Measurements from ENCODE around the gene USP35.
"Not testable (repeated sequence)": the region's sequence is repeated elsewhere in the genome, so short reads cannot be mapped to it uniquely, and the experiment has no call there.

The USP35 gene

DNA sequence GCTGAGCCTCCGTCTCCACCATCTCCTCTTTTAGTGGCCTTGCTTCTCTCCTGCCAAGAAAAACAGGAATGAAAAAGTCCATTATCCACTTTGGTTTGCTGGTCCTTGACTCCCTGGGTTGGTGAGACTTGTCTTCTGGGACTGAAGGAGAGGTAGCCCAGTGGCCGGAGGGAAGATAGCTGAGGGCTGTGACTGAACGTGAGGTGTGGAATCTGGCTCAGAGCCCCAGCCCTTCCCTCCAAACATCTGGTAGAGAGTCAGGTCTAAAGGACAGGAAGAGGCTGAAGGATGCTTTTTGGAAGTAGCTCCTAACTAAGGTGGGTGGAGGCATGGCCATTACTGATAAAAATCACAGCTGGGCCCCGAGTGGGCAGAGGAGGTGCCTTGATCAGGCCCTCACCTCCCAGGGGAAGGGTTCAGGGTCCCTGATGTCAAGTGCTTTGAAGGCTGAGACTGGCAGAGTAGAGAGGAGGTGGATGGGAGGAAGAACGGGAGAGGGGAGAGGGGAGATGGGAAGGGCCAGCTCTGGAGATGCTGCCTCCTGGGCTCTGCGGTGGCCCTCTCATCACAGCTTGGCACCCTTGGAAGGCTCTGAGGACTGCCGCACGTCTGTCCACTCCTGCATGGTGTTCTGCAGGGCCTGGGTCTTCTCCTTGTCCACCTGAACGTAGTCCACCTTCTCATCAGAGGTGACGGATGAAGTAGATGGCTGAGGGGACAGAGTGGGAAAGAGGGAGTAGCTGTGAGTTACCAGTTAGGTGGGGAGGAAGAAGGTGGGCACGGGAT, 30.2 kb downstream of the USP35 start:
- DNase-seq, result no peak

DNA sequence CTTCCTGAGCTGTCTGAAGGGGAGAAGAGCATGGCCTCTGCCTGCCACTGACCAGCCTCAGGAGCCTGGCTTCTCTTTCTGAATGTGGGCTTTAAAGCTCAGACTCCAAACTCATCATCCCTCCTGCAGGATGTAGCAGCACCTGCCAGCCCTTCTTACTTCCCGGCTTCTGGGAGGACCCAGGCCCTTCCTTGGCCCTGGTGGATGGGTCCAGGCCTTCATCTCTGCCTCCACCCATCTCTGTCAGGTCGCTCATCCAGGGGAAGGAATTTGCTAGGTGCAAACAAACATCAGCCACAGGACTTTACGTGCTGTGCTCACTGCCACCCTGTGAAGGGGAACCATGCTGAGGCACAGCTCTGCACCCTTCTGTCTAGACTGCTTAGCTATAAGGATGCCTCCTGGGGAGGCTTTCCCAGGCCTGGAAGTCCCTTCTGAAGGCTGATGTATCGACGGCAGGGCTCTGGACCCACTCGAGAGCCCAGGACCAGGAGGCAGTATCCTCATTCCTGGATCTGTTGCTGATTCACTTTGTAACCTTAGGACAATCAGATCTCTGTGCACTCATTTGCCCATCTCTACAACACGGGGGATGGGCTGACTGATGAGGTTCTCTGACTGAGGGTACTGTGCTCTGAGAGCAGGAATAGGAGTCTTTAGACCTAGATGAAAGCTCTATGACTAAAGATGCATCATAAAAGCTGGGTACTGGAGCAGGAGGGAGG, 30.9 kb downstream of the USP35 start:
- no peak for DNase-seq

DNA sequence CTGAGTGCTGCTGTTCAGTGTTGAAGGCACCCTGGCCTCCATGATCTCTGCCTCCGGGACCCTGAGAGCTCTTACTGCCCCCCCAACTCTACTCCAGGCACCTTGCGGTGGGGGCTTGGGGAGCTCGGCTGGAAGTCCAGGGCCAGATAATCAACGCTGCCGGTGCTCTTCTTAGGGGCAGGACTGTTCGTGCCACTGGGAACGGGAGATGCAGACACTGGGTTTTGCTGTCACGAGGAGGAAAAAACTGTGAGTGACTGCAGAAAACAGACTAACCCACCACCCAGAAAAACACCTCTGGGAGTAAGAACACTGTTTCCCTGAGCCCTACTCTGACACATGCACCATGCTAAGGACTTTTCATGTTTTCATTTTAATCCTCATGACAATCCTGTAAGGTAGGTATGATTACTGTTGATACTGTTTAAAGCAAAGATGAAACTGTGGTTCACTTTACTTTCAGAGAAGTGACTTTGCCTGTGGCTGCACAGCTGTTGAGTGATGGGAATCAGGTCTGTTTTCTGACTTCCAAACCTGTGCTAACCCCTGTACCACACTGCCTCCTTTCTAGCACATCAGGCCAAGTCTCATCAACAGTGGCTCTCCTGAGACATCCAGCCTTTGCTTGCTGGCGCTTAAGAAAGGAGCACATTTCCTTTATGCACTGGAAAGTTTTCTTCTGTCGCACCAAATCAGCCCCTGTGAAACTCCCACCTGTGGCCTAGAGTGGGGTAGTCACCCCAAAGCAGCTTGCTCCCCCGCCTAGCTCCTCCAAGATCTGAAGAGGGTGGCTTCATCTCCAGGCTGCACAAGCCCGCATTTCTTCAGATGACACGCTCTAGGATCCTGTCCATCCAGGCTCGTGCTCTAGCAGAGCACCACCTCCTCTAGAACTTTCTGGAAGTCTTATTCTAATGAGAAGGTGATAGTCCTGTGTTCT, 31.8 kb downstream of the USP35 start:
- DNase-seq, result no peak

DNA sequence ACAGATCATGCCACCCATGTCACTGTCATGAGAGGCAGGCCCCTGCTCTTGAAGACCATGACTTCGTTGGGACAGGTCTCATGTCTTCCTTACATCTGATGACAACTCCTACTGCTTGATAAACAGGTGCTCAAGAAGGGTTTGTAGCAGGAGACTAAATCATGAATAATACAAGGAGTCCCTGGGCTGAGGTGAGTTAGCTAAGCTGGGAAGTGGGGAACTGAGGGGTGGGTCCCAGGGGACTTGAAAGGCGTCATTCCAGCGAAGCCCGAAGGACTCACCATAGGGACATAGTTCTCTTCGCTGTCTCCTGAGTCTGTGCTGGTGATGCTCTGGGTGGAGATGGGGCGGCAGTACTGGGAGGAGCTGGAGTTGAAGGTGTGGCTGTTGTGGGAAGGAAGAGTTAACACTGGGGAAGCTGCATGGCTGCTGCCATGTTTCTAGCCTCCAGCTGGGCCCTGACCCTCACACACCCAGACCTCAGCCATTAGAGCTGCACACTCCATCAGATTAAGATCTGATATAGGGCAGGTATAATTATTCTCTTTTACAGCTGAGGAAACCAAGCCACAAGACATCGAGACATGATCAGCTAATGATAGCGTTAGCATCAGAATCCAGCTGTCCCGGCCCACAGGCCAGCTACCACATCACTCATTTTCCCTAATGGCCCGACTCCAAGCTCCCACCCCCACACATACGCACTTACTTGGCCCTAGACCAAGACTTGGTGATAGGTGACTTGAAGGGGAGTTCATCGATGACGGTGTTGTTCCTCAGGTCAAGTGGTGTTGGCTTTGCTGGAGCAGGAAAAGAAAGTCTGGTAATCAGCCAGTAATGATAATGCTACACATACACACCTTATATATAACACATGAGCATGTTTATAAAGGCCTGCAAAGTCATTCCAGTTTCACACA, 32.9 kb downstream of the USP35 start:
- DNase-seq, result no peak

DNA sequence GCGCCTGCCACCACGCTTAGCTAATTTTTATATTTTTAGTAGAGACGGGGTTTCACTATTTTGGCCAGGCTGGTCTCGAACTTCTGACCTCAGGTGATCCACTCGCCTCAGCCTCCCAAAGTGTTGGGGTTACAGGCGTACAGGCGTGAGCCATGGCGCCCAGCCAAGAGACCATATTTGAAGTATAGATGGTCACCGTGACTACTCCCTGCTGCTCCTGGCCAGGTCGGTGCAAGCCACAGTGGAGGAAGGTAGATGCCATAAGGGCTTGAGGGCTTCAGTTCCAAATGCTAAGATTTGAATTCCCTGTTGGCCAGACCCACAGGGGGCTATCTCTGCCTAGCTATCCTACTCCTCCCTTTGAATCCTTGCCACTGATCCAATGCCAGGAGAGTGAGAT, 34.0 kb downstream of the USP35 start:
- DNase-seq, result not testable (repeated sequence)

DNA sequence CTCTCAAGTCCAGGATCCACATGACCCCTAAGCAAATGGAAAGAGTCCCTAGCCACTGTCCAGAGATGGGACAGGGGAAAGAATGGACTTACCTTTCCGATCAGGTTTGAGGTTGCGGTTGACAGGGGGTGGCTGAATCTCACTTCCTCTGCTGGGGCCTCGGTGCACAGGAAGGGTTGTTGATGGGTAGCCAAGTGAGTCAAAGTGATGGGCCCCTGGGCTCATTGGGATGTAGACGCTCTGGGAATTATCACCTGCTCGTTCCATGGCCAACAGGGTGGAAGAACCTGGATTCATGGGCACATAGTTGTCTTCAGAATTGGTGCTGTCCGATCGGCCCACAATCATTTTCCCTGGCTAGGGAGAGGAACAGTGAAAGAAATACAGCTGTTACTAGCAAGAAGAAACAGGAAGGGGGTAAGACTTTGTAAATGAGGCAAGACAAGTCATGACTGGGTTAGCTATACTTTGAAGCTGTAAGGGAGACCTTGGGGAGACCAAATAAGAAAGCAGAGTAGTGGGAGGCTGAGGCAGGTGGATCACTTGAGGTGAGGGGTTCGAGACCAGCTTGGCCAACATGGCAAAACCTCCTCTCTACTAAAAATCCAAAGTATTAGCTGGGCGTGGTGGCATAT, 34.7 kb downstream of the USP35 start:
- no peak for DNase-seq

- no peak for DNase-seq
Measured at GRCh38 chr11:78224506-78224905, 35.8 kb downstream of the USP35 start.

- DNase-seq, result no peak
Measured at GRCh38 chr11:78224906-78225420, 36.2 kb downstream of the USP35 start.

GRCh38 chr11:78226684-78227680, 38.3 kb downstream of the USP35 start:
- DNase-seq, result no peak

DNA sequence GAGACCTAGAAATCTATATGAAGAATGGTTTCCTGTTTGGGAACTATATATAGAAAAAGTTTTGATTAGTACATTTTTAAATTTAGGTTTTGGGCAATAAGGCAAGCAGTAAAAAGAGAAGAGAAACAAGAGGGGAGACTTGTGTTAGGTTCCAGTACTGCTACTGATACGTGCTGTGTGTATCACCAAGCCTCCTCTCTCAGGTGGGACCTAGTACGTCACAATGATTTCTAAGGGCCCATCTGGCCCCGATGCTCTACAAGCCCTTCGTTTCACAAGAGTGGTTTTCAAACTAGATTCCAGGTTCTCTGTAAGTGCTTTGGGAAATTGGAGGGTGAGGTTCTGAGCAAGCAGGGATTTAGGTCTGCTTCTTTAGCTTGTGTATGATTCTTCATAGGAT, 39.2 kb downstream of the USP35 start:
- no peak for DNase-seq

- peak; percentile 86 for DNase-seq
Measured at GRCh38 chr11:78228467-78228866, 39.7 kb downstream of the USP35 start.

DNA sequence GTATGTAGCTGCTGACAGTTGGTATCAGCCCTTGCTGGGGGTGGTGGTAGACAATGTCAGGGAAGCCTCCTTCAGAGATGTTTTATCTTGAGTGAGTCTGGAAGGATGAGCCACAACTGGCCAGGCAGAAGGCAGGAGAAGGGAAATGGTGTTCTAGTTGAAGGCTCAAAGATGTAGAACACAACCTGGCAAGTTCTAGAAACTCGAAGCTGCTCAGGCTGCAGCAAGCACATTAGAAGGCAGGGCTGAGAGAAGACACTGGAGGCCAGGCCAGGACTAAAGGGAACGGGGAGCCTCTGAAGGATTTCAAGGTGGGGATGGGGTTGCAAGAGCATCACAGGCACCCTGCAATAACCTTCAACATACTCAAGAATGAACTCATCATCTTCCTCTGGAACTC, 40.4 kb downstream of the USP35 start:
- DNase-seq, result no peak

GRCh38 chr11:78230161-78230877, 41.6 kb downstream of the USP35 start:
- peak; percentile 88 for DNase-seq

DNA sequence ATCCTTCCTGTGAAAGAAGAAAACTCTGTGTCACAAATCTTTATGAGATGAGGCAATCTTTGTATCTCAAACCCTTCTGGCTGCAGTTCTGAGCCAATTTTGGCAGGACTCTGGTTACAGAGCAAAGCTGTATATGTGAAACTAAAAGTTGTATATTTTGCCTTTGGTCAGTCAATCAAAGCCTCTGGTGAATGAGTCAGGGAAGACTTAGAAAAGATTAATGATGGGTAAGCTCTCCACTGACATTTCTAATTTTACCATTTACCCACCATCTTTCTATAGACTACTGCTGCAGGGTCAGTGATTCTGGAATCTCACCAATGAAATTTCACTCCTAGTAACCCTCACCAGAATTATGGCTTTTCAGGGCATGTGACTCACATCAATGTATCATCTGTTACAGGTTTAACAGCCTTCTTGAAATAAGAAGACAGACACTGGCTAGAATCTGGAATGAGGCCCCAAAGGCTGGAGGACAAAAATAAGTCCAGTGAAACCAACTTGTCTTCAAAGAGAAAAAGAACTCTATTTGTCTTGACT, 43.3 kb downstream of the USP35 start:
- DNase-seq, result no peak

GRCh38 chr11:78233046-78233445, 44.3 kb downstream of the USP35 start:
- not testable (repeated sequence) for DNase-seq

DNA sequence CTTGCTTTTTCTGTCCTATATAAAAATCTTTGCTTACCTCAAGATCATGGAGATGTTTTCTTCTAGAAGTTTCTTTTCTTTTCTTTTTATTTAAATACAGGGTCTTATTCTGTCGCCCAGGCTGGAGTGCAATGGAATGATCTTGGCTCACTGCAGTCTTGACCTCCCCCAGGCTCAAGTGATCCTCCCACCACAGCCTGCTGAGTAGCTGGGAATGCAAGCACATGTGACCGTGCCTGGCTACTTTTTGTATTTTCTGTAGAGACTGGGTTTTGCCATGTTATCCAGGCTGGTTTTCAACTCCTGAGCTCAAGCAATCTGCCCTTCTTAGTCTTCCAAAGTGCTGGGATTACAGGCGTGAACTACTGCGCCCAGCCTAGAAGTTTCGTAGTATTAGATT, 45.3 kb downstream of the USP35 start:
- no peak for DNase-seq

DNA sequence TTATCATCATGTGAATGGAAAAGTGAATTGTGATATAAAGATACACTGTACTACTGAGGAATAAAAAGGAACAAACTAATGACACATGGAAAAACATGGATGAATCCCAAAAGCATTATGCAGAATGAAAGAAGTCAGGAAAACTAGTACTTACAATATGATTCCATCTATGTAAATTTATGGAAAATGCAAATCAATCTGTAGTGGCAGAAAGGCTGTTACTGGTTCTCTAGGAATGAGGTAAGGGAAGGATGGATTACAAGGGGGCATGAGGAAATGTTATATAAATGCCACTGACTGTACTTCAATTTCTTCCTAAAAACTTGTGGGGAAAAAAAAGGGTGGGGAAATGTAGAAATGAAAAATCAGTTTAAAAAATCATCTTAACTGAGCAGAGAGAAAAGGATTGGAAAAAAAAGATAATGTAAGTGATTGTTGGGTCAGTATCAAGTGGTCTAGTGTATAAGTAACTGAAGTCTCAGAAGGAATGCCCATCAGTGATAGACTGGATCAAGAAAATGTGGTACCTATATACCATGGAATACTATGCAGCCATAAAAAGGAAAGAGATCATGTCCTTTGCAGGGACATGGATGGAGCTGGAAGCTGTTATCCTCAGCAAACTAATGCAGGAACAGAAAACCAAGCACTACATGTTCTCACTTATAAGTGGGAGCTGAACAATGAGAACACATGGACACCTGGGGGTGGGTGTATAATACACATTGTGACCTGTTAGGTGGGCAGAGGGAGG, 48.8 kb downstream of the USP35 start:
- no peak for DNase-seq

DNA sequence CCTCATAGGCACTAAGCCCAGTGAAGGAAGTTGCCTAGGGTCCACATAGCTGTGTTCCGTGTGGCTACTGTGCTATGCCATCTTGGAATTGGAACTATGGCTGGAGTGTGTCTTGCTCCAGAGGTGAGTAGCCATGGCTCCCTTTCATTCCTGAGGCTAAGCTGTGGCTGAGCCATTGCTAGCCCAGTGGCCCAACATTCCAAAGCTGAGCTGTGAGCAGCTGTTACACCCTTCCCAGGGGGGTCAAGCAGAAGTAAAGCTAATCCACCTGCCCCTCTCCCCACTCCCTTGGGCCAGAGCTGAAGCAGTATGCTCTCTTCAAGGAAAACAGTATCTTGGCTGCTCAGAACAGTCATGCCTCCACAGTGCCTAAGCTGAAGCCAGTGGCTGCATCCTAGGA, 51.1 kb downstream of the USP35 start:
- DNase-seq, result no peak

All from hematopoietic multipotent progenitor cell treated with erythropoietin and hydrocortisone succinate and interleukin-3 and kit ligand, for 6 days (in vitro differentiated cells).